ENCODE data around the gene FBLN1.
"Not testable (repeated sequence)": the region's sequence is repeated elsewhere in the genome, so short reads cannot be mapped to it uniquely, and the experiment has no call there.

Gene FBLN1

GRCh38 chr22:45584621-45585436 is 82.1 kb downstream of the FBLN1 start:
- no peak overlapping the region for H3K4me3 ChIP-seq (ENCODE audit: low read length in 2 of 2)
- H3K36me3 ChIP-seq (ENCODE audit: control insufficient read depth in 2 of 2, insufficient read depth in 2 of 2, low read length in 2 of 2): no peaks in the 10 kb centered on the region
- no peak overlapping the region for H3K9ac ChIP-seq (ENCODE audit: low read length in 2 of 2)
- no peak overlapping the region for H3K27ac ChIP-seq (ENCODE audit: low read length)
- H3K9me3 ChIP-seq (ENCODE audit: control insufficient read depth in 2 of 2, low read length in 2 of 2): no peaks in the 10 kb centered on the region
- peaks cover 15% of the 10 kb centered on the region for H3K4me1 ChIP-seq (ENCODE audit: control insufficient read depth, insufficient read depth, low read length)
- H3K27me3 ChIP-seq (ENCODE audit: control insufficient read depth in 1 of 2, insufficient read depth in 2 of 2, low read length in 2 of 2): peaks cover 0 to 2% of the 10 kb centered on the region in 2 donors

GRCh38 chr22:45585437-45585755 is 82.7 kb downstream of the FBLN1 start:
- Histone ChIP-seq H3K9ac (ENCODE audit: low read length in 2 of 2) (no peak overlapping the region), H3K4me1 (ENCODE audit: control insufficient read depth, insufficient read depth, low read length) (peaks cover 15% of the 10 kb centered on the region), H3K4me3 (ENCODE audit: low read length in 2 of 2) (no peak overlapping the region), H3K27ac (ENCODE audit: low read length) (no peak overlapping the region), H3K9me3 (ENCODE audit: control insufficient read depth in 2 of 2, low read length in 2 of 2) (no peaks in the 10 kb centered on the region), H3K36me3 (ENCODE audit: control insufficient read depth in 2 of 2, insufficient read depth in 2 of 2, low read length in 2 of 2) (no peaks in the 10 kb centered on the region), H3K27me3 (ENCODE audit: control insufficient read depth in 1 of 2, insufficient read depth in 2 of 2, low read length in 2 of 2) (peaks cover 0 to 4% of the 10 kb centered on the region in 2 donors)

GRCh38 chr22:45585946-45586540 is 83.4 kb downstream of the FBLN1 start:
- Histone ChIP-seq H3K9me3 (ENCODE audit: control insufficient read depth in 2 of 2, low read length in 2 of 2) (no peaks in the 10 kb centered on the region), H3K4me3 (ENCODE audit: low read length in 2 of 2) (no peak overlapping the region), H3K36me3 (ENCODE audit: control insufficient read depth in 2 of 2, insufficient read depth in 2 of 2, low read length in 2 of 2) (no peaks in the 10 kb centered on the region), H3K9ac (ENCODE audit: low read length in 2 of 2) (no peak overlapping the region), H3K27ac (ENCODE audit: low read length) (no peak overlapping the region), H3K27me3 (ENCODE audit: control insufficient read depth in 1 of 2, insufficient read depth in 2 of 2, low read length in 2 of 2) (peaks cover 0 to 4% of the 10 kb centered on the region in 2 donors), H3K4me1 (ENCODE audit: control insufficient read depth, insufficient read depth, low read length) (peaks cover 13% of the 10 kb centered on the region)

GRCh38 chr22:45586651-45587405 is 84.1 kb downstream of the FBLN1 start:
- no peaks in the 10 kb centered on the region for H3K9me3 ChIP-seq (ENCODE audit: control insufficient read depth in 2 of 2, low read length in 2 of 2)
- no peak overlapping the region for H3K9ac ChIP-seq (ENCODE audit: low read length in 2 of 2)
- H3K36me3 ChIP-seq (ENCODE audit: control insufficient read depth in 2 of 2, insufficient read depth in 2 of 2, low read length in 2 of 2): no peaks in the 10 kb centered on the region
- H3K4me3 ChIP-seq (ENCODE audit: low read length in 2 of 2): no peak overlapping the region
- H3K4me1 ChIP-seq (ENCODE audit: control insufficient read depth, insufficient read depth, low read length): peaks cover 7% of the 10 kb centered on the region
- peaks cover 0 to 3% of the 10 kb centered on the region in 2 donors for H3K27me3 ChIP-seq (ENCODE audit: control insufficient read depth in 1 of 2, insufficient read depth in 2 of 2, low read length in 2 of 2)
- no peak overlapping the region for H3K27ac ChIP-seq (ENCODE audit: low read length)

GRCh38 chr22:45587638-45588505 is 85.2 kb downstream of the FBLN1 start:
- H3K27me3 ChIP-seq (ENCODE audit: control insufficient read depth in 1 of 2, insufficient read depth in 2 of 2, low read length in 2 of 2): peaks cover 0 to 3% of the 10 kb centered on the region in 2 donors
- no peaks in the 10 kb centered on the region for H3K36me3 ChIP-seq (ENCODE audit: control insufficient read depth in 2 of 2, insufficient read depth in 2 of 2, low read length in 2 of 2)
- H3K27ac ChIP-seq (ENCODE audit: low read length): no peak overlapping the region
- H3K4me1 ChIP-seq (ENCODE audit: control insufficient read depth, insufficient read depth, low read length): peaks cover 7% of the 10 kb centered on the region
- H3K4me3 ChIP-seq (ENCODE audit: low read length in 2 of 2): no peak overlapping the region
- H3K9ac ChIP-seq (ENCODE audit: low read length in 2 of 2): no peak overlapping the region
- no peaks in the 10 kb centered on the region for H3K9me3 ChIP-seq (ENCODE audit: control insufficient read depth in 2 of 2, low read length in 2 of 2)

GRCh38 chr22:45589556-45589955 is 86.9 kb downstream of the FBLN1 start:
- H3K27me3 ChIP-seq (ENCODE audit: control insufficient read depth in 1 of 2, insufficient read depth in 2 of 2, low read length in 2 of 2): peaks cover 0 to 3% of the 10 kb centered on the region in 2 donors
- no peak overlapping the region for H3K9ac ChIP-seq (ENCODE audit: low read length in 2 of 2)

GRCh38 chr22:45590262-45590661 is 87.6 kb downstream of the FBLN1 start:
- no peaks in the 10 kb centered on the region for H3K36me3 ChIP-seq (ENCODE audit: control insufficient read depth in 2 of 2, insufficient read depth in 2 of 2, low read length in 2 of 2)
- H3K9ac ChIP-seq (ENCODE audit: low read length in 2 of 2): no peak overlapping the region
- no peak overlapping the region for H3K4me3 ChIP-seq (ENCODE audit: low read length in 2 of 2)
- peaks cover 0 to 3% of the 10 kb centered on the region in 2 donors for H3K27me3 ChIP-seq (ENCODE audit: control insufficient read depth in 1 of 2, insufficient read depth in 2 of 2, low read length in 2 of 2)
- no peaks in the 10 kb centered on the region for H3K4me1 ChIP-seq (ENCODE audit: control insufficient read depth, insufficient read depth, low read length)
- H3K9me3 ChIP-seq (ENCODE audit: control insufficient read depth in 2 of 2, low read length in 2 of 2): no peaks in the 10 kb centered on the region
- no peak overlapping the region for H3K27ac ChIP-seq (ENCODE audit: low read length)

More at GRCh38 chr22:45589556-45589955, 86.9 kb downstream of the FBLN1 start:
- H3K9me3 ChIP-seq (ENCODE audit: control insufficient read depth in 2 of 2, low read length in 2 of 2): no peaks in the 10 kb centered on the region
- peaks cover 2% of the 10 kb centered on the region for H3K4me1 ChIP-seq (ENCODE audit: control insufficient read depth, insufficient read depth, low read length)
- H3K4me3 ChIP-seq (ENCODE audit: low read length in 2 of 2): no peak overlapping the region
- H3K27ac ChIP-seq (ENCODE audit: low read length): no peak overlapping the region
- no peaks in the 10 kb centered on the region for H3K36me3 ChIP-seq (ENCODE audit: control insufficient read depth in 2 of 2, insufficient read depth in 2 of 2, low read length in 2 of 2)

GRCh38 chr22:45591633-45592213 is 89.0 kb downstream of the FBLN1 start:
- H3K9me3 ChIP-seq (ENCODE audit: control insufficient read depth in 2 of 2, low read length in 2 of 2); H3K4me3 ChIP-seq (ENCODE audit: low read length in 2 of 2); H3K36me3 ChIP-seq (ENCODE audit: control insufficient read depth in 2 of 2, insufficient read depth in 2 of 2, low read length in 2 of 2); H3K4me1 ChIP-seq (ENCODE audit: control insufficient read depth, insufficient read depth, low read length); H3K27me3 ChIP-seq (ENCODE audit: control insufficient read depth in 1 of 2, insufficient read depth in 2 of 2, low read length in 2 of 2); H3K9ac ChIP-seq (ENCODE audit: low read length in 2 of 2); H3K27ac ChIP-seq (ENCODE audit: low read length): not testable (repeated sequence)

GRCh38 chr22:45594123-45594941 is 91.6 kb downstream of the FBLN1 start:
- Histone ChIP-seq H3K9me3 (ENCODE audit: control insufficient read depth in 2 of 2, low read length in 2 of 2) (no peaks in the 10 kb centered on the region), H3K27ac (ENCODE audit: low read length) (no peak overlapping the region), H3K4me3 (ENCODE audit: low read length in 2 of 2) (no peak overlapping the region), H3K36me3 (ENCODE audit: control insufficient read depth in 2 of 2, insufficient read depth in 2 of 2, low read length in 2 of 2) (no peaks in the 10 kb centered on the region), H3K27me3 (ENCODE audit: control insufficient read depth in 1 of 2, insufficient read depth in 2 of 2, low read length in 2 of 2) (peaks cover 0 to 3% of the 10 kb centered on the region in 2 donors), H3K4me1 (ENCODE audit: control insufficient read depth, insufficient read depth, low read length) (peaks cover 4% of the 10 kb centered on the region), H3K9ac (ENCODE audit: low read length in 2 of 2) (no peak overlapping the region)
